ENCODE measurements around the gene THSD4. TPM values are rescaled to one million over a fixed set of nuclear protein-coding genes. Genes with fewer than 3 reads are reported as not detected.

THSD4 gene
- total and polyA plus RNA-seq, 2 of the 4 experiments (the other 2 are of a cell fraction): 25.5 to 31.1 TPM

GRCh38 chr15:71530116-71530515, 414.8 kb downstream of the THSD4 start:
- Histone ChIP-seq H3K27me3 (ENCODE audit: control insufficient read depth, insufficient read depth, low read length) (no peaks in the 10 kb centered on the region), H2AK5ac (ENCODE audit: low read depth, low read length) (no peak overlapping the region), H3K4me2 (ENCODE audit: low read depth, low read length) (no peak overlapping the region), H4K20me1 (ENCODE audit: insufficient read depth, low read length) (peaks cover 9% of the 10 kb centered on the region; the same call in 1 of the 2 replicates), H3K36me3 (ENCODE audit: control insufficient read depth, insufficient read depth, low read length) (0 out of 2 replicates have a peak, but pooled peaks cover 2% of the 10 kb centered on the region), H4K5ac (ENCODE audit: low read depth, low read length) (no peak overlapping the region), H3K4me3 (ENCODE audit: insufficient read depth, low read depth, low read length) (no peak overlapping the region), H2BK15ac (ENCODE audit: low read depth, low read length) (no peak overlapping the region), H3K9ac (ENCODE audit: low read depth, low read length) (no peak overlapping the region), H2BK20ac (ENCODE audit: low read depth, low read length) (no peak overlapping the region), H2BK5ac (ENCODE audit: low read depth, low read length, poor library complexity, severe bottlenecking) (no peak overlapping the region), H3K9me1 (ENCODE audit: insufficient read depth, low read length) (peaks cover 8% of the 10 kb centered on the region; the same call in 1 of the 2 replicates), H3K23ac (ENCODE audit: low read depth, low read length) (no peak overlapping the region), H3K56ac (ENCODE audit: extremely low read depth, insufficient read depth, low read length) (no peak overlapping the region), H3K18ac (ENCODE audit: low read depth, low read length) (no peak overlapping the region), H2AK9ac (replicated peaks; ENCODE audit: low read depth, low read length, poor library complexity) (no peak overlapping the region), H3K4ac (ENCODE audit: low read depth, low read length) (no peak overlapping the region), H3K27ac (ENCODE audit: insufficient read depth, low read length) (no peak overlapping the region), H3K4me1 (ENCODE audit: control insufficient read depth, insufficient read depth, low read length) (0 out of 2 replicates have a peak, but pooled peaks cover 4% of the 10 kb centered on the region), H3K79me1 (ENCODE audit: low read depth in 1 of 2, low read length in 2 of 2) (peaks cover 3 to 4% of the 10 kb centered on the region in 2 experiments; a peak in 1 of 4 replicates), H4K8ac (ENCODE audit: low read depth in 2 of 2, low read length in 2 of 2) (no peak overlapping the region), H3K14ac (replicated peaks; ENCODE audit: low read depth, low read length) (no peak overlapping the region), H3K9me3 (ENCODE audit: control insufficient read depth, insufficient read depth, low read length) (no peaks in the 10 kb centered on the region), H4K91ac (ENCODE audit: insufficient read depth, low read depth, low read length) (no peak overlapping the region), H2BK120ac (ENCODE audit: low read depth, low read length) (no peak overlapping the region), H2AFZ (replicated peaks; ENCODE audit: low read length, poor library complexity) (no peak overlapping the region)
- CTCF ChIA-PET: no interaction called here
- in situ Hi-C loops (cut with MboI; ENCODE audit: low sequenced_read_pairs) (no loop called here), dilution Hi-C loops (cut with HindIII; ENCODE audit: low sequenced_read_pairs, unreplicated experiment) (no loop called here), intact Hi-C loops (cut with micrococcal nuclease) (no loop called here)
- TF ChIP-seq NFE2L2 (IDR thresholded peaks at IDR 0.05; ENCODE audit: low read depth, low read length): no peak
- no TSS peak for BruUV-seq (replicated peaks)
- WGBS, 2 experiments (ENCODE audit: extremely low coverage in 2 of 2, insufficient read length in 1 of 2): 60% methylated on average over 1 of the region's 3 CpGs; no CpG with 5 or more reads in 1 of the 2 experiments
- DNase-seq (no peak), ATAC-seq (ENCODE audit: low read depth) (no peak)
- POLR2A ChIA-PET (ENCODE audit: unreplicated experiment): interaction anchor here (0.6 kb wide), 1 partner anchor 15 kb away, joined by 3 read pairs; no protein-coding TSS in a partner anchor

Measured in IMR-90 (cell line).